Stimulated activated CD4-positive, alpha-beta T cell treated with anti-CD3 and anti-CD28 coated beads, Interleukin-4, amount 100 ng/mL, for 1 hour (primary cell): ENCODE results near the gene ARHGAP22.

Experiments used
- DNase-seq: peaks from one replicate; pipeline ENCODE4 v3.0.0-alpha.2; 2020

Gene ARHGAP22

DNA sequence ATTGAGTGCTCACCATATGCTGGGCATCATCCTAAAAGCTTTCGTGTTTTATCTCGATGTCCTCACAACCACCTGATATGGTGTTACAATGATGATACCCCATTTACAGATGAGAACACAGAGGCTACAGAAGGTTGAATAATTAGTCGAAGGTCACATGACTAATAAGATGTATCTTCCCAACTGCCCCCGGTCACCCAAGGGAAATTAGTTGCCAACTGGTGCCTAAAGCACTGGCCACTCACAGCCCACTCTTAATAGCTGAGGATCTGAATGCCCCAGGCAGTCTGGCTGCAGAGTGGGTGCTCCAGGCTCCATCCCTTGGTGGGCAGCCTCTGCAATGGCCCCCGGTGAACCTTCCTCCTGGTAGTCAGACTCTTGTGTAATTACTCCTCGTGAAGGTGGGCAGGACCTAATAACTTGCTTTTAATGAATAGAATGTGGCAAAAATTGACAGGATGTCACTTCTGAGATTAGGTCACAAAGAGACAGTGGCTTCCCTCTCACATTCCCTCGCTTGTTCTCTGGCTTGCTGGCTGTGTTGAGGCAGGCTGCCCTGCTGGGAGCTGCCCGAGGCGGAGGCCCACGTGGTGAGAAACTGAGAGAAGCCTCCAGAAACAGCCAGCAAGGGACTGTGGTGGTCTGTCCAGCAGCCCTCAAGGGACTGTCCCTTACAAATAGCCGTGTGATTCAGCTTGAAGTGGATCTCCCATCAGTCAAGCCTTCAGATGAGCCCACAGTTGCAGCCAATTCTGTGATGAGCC, 109.4 kb downstream of the ARHGAP22 start:
- no peak for DNase-seq

GRCh38 chr10:48494611-48495010, 110.3 kb downstream of the ARHGAP22 start:
- DNase-seq: no peak

DNA sequence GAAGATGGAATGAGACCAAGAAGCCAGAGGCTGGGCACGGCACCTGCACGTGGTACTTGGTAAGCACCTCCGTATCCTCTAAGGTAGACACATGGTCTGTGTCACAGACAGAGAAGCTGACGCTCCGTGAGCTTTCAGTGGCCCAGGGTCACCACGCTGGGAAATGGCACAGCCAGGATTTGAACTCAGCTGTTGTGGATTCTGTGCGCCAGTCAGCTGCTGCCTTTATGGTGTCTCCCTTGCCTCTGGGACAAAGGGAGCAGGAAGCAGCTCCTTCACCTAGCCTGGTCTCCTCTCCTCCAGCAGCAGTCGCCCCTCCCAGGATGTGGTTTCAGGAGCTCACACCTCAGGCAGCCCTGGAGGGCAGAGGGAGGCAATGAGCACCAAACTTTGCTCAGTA, 110.8 kb downstream of the ARHGAP22 start:
- DNase-seq: no peak

DNA sequence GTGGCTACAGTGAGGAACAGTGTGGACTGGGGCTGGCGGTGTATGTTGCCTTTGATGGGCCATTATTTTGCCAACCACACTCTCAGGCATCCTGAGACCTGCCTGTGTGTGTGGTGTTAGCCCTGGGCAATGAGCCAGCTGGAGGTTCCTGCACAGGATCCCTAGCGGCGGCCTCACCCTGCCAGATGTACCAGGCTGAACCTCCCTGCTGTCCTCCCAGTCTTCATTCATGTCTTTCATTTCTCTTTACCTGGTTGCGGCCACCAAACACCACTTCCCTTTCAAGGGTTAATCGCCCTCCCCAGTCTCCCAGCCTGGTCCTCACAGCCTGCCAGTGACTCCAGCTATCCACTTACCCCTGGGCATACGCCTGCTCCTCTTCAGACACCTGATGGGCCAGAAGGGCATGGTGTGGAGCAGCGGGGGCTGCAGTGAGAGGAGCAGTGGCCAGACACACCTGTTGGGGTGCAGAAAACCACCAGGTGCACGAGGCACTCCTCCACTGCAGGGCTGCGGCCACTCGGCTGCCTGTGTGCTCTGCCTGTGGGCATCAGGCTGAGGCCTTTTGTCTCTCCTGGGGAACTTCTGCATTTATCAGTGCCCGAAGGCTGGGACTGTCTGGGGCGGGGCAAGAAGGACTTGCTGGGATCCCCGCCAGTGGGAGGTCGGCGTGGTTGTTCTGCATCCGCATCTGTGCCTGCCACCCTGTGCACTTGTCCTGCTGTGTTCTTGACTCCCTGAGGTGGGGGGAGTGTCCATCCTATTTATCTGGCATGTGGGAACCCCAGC, 111.6 kb downstream of the ARHGAP22 start:
- DNase-seq: no peak

GRCh38 chr10:48492201-48492600, 112.7 kb downstream of the ARHGAP22 start:
- no peak for DNase-seq

DNA sequence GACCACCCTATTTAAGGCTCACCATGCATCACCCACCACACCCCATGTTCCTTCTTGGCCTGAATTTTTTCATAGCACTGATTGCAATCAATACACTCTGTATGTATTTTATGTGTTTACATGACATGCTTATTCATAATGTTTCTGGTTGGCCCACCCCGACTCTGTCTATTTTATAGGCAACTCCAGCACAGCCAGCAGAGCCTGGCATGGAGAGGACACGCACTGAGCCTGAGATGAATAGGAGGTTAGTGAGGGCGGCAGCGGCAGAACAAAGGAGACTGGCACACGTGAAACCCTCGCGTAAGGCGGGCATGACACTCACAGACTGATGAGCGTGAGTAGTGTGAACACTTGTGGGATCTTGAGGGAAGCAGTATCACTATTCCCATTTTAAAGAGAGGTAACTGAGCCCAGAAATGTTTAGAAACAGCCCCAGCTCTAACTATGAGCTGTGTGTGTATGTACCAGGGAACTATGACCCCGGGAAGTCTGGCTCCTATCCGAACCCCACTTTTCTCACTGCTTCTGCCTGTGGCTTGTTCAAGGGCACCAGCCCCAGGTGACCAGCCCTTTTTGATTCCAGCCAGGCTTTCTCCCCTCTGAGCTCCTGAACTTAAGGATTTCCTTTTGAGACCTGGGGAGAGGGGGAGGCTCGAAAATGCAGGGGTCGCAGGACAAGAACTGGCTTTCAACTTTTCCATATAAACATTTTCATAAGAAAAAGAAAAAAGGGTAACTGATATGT, 113.3 kb downstream of the ARHGAP22 start:
- DNase-seq: no peak

DNA sequence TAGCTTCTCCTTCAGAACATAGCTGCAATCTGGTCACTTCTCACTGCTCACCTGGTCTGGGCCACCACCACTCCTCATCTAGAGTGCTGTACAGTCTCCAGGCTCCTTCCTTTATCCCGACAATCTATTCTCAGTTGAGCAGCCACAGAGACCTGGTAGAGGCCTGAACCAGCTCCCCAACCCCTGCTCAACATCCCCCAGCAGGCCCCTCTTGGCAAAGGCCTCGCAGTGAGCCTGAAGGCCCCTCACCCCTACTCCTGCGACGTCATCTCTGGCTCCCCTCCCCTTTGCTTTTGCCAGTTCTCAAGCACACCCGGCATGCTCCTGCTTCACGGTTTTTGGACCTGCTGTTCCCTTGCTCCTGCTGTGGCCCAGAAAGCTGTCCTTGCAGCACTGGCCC, 113.9 kb downstream of the ARHGAP22 start:
- DNase-seq: no peak

DNA sequence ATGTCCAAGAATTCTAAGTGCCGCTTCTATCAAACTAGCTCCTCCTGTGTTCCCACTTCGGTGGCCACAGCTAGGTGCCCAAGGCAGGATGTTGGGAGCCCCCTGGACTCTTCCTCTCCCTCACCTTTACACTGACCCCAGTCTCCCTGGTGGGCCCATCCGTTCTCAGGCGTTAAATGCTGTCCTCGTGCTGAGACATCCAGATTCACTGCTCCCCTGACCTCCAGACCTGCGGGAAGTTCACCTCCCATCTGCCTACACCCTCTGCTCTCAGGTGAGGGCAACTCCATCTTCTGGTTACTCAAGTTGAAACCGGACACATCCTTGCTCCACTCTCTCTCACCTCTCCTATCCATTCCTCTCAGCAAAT, 114.3 kb downstream of the ARHGAP22 start:
- no peak for DNase-seq

- DNase-seq: no peak
Observed at GRCh38 chr10:48489099-48489498, 115.8 kb downstream of the ARHGAP22 start.

DNA sequence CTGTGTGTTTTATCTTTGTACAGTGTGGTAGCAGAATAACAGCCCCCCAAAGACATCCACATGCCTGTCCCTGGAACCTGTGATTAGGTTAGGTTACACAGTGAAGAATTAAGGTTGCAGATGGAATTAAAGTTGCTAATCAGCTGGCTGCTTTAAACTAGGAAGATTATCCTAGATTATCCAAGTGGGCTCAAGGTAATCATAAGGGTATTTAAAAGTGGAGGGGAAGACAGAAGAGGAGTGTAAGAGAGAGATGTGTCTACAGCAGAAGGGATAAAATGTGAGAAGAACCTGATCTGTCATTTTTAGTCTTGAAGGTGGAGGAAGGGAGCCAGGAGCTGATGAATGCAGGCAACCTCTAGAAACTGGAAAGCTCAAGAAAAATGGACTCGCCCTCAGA, 117.6 kb downstream of the ARHGAP22 start:
- no peak for DNase-seq

DNA sequence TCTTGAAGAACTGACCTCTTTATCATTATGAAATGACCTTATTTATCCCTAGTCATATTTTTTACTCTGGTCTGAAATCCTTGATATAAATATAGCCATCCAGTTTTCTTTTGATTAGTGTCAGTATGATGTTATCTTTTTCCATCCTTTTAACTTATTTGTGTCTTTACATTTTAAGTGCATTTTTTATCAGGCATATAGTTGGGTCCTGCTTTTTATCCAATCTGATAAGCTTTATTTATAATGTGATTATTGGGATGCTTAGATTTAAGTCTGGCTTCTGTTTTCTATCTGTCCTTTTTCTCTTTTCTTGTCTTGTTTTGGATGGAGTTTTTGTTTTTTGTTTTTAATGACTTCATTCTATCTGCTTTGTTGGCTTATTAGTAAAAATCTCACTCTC, 119.2 kb downstream of the ARHGAP22 start:
- no peak for DNase-seq

DNA sequence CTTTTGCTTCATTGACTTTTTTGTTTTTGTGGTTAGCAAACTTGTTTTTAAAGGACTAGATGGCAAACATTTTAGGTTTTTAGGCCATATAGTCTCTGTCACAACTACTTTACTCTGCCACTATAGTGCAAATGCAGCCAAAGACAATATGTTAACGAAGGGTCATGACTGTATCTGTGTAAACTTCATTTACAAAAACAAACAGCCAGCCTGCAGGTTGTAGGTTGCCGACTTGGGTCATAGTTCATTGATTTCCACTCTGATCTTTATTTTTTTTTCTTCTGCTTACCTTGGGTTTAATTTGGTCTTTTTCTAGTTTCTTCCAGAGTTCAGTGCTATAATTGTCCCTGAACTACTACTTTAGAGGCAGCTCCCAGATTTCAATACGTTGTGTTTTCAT, 120.0 kb downstream of the ARHGAP22 start:
- DNase-seq: no peak

DNA sequence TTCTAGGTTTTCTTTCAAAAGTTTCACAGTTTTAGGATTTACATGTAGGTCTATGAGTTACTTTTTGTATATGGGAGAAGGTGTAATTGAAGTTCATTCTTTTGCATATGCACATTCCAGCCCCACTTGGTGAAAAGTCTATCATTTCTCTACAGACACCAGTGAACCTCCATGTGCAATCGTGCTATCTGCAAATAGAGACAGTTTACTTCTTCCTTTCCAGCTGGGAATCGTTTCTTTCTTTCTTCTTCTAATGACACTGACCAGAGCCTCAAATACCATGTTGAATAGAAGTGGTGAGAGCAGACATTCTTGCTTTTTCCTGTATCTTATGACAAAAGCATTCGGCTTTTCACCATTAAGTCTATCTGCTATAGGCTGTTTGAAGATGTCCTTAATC, 122.7 kb downstream of the ARHGAP22 start:
- DNase-seq: no peak

DNA sequence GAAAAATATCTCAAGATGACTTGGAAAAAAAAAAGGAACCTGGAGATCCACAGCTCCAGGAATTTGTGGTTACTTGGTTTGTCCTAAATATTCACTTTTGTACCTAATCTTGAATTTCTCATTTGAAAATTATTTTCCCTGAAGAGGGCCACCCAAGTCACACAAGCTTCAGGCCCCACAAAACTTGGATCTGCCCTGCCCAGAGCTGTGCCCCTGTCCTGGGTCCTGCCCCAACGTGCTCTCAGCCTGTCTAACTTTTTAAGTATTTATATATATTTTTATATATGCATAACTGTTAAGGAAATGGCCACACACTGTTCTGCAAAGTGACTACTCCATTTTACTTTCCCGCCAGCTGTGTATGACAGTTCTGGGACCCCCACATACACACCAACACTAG, 123.5 kb downstream of the ARHGAP22 start:
- DNase-seq: no peak

DNA sequence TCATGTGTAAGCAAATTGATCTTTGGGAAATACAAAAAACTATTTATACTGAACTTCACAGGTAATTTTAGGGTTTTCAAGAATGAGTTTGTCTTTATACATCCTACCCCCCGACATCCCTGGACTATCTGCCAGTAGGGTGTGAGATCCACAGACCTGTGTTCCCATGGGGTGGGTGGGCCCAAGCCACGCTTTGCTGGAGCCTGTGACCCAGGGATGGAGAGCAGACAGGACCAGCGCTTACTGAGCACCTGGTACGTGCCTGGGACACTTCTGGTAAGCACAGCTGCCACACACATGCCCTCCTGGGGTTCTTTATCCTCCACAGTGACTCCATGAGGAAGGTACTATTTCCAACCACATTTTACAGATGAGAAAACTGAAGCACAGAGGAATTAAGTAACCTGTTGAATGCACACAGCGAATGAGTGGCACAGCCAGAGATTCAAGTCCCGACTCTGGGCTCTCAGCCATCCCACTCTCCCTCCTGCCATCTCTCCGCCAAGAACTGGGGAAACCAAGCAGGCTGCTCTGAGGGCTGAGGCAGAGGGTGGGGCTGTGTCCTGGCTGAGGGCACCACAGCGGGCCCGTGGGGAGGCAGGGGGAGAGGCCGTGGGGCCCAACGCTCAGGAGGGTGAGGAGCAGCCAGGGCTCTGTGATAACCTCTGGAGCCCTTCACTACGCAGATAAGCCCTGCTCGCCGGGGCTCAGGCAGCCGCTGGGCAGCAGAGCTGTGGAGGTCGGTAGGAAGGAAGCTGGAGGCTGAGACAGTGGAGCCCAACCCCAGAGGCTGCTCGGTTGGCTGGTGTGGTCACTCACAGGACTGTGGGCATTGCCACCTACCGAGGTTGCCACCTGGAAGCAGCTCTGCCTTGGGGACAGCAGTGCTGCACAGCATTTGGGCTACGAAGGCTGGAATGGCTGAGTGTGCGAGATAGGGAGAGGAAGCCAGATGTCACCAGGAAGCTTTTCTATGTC, 124.2 kb downstream of the ARHGAP22 start:
- no peak for DNase-seq

- DNase-seq: no peak
Observed at GRCh38 chr10:48478980-48479811, 125.7 kb downstream of the ARHGAP22 start.

DNA sequence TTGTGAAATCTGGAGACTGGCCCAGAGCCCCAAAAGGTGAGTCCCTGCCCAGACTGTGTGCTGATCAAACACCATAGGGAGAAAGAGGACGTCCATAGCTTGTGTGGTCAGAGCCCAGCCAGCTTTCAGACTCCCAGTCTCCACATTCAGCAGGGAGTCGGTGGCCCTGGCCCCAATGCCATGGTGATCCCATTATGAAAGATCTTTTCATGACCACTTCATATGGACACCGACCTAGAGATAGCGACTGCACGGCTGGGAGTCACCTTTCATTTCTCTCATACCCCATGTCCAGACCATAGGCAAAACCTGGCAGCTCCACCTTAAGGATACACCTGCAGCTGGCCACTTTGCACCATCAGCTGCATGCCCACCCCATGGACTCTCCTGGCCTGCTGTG, 126.4 kb downstream of the ARHGAP22 start:
- no peak for DNase-seq

DNA sequence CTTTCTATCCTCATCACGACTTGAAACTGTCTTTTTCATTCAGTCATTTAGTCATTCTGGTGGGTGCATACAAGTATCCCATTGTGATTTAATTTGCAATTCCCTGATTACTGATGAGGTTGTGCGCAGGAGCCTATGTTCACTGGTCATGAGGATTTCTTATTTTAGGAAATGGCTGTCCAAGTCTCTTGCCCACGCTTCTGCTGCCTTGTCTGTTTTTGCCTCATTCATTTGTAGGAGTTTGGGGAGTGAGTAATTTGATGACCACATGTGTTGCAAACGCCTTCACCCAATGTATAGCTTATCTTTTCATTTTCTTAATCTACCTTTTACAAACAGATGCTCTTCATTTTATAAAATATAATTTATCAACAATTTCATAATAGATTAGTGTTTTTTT, 127.3 kb downstream of the ARHGAP22 start:
- DNase-seq: no peak

GRCh38 chr10:48477141-48477540, 127.7 kb downstream of the ARHGAP22 start:
- no peak for DNase-seq

GRCh38 chr10:48476279-48476982, 128.4 kb downstream of the ARHGAP22 start:
- no peak for DNase-seq

- DNase-seq: no peak
Observed at GRCh38 chr10:48475943-48476278, 129.0 kb downstream of the ARHGAP22 start.
